ENCODE measurements around the gene KASH5.

KASH5 gene, protein sequence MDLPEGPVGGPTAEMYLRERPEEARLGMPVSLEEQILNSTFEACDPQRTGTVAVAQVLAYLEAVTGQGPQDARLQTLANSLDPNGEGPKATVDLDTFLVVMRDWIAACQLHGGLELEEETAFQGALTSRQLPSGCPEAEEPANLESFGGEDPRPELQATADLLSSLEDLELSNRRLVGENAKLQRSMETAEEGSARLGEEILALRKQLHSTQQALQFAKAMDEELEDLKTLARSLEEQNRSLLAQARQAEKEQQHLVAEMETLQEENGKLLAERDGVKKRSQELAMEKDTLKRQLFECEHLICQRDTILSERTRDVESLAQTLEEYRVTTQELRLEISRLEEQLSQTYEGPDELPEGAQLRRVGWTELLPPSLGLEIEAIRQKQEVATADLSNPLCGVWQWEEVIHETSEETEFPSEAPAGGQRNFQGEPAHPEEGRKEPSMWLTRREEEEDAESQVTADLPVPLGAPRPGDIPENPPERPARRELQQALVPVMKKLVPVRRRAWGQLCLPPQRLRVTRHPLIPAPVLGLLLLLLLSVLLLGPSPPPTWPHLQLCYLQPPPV

DNA sequence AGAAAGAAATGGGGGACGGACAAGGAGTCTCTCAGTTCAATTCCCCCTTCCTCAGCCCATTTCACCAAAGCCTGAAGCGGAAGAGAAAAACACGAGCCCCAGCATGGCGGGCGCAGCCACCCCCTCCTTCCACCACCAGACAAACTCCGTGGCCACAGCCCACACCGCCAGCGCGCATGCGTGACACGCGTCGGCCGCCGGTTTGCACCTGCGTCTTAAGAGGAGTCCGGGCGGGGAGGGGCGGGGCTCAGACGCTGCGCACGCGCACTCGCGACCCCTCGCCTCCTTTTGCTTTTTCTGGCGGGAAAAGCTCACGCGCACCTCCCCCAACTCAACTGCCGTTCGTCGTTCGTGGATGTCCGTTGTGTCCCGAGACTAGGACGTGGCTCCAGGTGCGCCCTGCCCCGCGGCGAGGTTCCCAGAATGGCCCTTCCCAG is at the start of gene KASH5:
Gene KASH5 (plus strand): TSS at position 314 of the 437 bp plus-strand sequence. CDS start 2,635 bp downstream, outside the sequence.
- DNase-seq (ENCODE audit: low read depth): no peak

DNA sequence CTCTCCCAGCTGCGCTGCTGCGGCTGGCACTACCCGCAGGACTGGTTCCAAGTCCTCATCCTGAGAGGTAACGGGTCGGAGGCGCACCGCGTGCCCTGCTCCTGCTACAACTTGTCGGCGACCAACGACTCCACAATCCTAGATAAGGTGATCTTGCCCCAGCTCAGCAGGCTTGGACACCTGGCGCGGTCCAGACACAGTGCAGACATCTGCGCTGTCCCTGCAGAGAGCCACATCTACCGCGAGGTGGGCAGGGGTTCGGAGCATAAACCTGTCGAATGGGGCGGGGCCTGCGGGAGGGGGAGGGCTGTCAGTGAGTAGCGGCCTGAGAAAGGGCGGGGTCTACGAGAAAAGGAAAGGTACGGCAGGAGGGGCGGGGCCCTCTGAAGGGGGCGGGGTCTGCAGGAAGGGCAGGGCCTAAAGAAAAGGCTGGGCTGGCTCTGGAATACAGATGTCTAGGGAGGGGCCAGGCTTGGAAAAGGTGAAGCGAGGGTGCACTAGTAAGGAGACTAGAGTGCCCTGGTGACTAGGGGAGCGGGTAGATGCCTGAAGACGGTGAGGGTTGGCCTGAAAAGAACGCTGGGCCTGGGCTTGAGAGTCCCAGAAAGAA is 49.3 kb upstream of the KASH5 start:
- DNase-seq (ENCODE audit: low read depth): peak; percentile 30

DNA sequence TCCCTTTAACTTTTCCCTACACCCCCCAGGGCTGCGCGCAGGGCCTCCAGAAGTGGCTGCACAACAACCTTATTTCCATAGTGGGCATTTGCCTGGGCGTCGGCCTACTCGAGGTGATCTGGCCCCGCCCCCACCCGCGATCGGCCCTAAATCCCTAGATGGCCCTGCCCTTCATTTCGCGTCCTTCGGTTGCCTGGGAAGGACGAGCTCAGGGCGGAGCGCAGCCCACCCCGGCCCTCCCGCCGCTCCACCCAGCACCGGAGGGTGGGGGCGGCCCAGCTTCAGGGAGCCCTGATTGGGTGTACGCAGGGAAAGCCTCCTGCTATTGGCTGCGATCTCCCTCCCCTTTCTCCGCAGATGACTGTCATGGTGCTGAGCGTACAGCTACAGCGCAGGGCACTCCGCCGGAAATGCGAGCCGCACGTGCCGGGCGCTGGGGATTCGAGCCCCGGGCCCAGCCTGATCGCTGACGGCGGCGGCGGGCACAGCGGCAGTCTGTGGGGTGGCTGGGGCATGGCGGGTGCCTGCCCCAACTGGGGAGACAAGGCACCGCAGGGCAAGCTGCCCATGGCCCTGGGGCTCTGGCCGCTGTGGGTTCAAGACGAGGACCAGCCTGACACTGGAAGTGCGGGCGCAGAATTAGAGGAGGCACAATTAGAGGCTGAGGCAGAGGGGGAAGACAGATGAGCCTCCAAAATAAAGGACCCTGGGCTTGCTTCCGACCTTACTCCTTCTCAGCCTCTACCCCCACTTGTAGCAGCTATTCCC is 48.6 kb upstream of the KASH5 start:
- no peak for DNase-seq (ENCODE audit: low read depth)

DNA sequence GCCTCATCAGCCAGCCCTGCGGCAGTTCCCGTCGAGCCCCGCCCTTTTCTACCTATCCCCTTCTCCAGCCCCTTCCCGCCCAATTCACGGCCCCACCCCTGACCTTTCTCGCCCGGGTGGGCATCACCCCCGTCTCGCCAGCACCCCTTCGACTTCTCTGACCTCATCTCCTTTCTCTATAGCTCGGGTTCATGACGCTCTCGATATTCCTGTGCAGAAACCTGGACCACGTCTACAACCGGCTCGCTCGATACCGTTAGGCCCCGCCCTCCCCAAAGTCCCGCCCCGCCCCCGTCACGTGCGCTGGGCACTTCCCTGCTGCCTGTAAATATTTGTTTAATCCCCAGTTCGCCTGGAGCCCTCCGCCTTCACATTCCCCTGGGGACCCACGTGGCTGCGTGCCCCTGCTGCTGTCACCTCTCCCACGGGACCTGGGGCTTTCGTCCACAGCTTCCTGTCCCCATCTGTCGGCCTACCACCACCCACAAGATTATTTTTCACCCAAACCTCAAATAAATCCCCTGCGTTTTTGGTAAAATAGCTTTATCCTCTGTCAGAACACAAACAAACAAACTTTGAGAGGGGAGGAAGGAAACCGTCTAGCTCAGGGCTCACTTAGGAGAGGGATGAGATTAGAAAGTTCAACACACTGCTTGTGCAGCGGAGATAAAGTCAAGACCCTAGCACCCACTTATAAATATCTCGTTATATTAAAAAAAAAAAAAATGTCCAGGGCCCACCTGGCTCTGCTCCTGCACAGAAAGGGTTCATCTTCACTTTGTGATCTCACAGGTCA is 47.8 kb upstream of the KASH5 start:
- DNase-seq (ENCODE audit: low read depth): no peak

DNA sequence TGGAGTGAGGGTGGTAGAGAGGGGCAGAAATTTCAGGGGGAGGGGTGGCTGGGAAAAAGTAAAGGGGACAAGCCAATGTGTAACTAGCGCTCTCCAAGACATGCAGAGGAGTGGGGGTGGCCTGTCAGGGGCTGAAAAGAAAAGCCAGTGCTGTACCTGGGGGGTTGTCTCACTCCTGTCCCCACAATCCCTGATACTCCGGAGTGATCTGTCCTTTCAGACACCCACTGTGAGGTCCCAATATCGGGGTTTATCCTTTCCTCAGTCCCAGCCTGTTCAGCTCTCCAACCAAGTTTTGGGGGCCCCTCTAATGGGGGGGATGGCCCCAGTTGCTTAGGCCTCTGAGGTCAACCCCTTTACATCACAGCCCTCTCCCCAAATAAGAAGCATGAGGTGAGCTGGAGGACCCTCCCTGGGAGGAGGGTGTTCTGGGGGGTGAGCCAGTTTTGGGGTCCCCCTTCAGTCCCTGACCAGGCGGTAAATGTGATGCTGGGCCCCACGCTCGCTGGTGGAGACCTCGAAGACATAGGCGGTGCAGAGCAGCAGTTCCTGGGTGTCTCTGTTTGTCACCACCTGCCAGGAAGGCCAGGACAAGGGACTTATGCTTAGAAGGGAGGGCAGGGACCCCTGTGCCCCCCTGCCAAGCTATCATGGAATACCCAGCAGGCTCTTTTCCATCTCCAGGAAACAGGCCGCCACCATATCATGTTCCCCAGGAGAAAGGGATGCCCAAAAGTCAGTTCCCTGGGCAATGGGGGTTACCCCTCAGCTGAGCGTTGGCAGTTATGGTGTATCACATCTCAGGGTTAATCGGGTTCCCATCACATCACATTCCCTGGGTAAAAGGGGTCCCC is 47.0 kb upstream of the KASH5 start:
- no peak for DNase-seq (ENCODE audit: low read depth)

DNA sequence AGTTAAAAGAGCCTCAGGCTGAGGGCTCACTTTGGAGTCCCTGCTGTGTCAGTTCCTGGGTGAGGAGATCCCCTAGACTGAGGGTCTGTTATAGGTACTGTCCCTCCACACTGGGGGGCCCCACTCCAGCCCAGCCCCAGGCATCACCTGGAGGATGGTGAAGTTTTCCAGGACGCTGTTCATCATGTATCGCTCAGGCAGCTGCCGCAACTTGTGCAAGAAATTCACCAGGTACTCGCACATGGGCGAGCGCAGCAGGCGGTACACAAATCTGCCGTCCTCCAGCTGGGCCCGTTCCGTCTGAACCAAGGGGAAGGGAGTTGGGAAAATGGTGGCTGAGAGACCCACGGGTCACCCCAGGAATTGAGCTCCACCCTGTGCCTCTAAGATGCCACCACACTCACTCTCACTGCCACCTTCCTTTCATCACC is 45.7 kb upstream of the KASH5 start:
- no peak for DNase-seq (ENCODE audit: low read depth)

DNA sequence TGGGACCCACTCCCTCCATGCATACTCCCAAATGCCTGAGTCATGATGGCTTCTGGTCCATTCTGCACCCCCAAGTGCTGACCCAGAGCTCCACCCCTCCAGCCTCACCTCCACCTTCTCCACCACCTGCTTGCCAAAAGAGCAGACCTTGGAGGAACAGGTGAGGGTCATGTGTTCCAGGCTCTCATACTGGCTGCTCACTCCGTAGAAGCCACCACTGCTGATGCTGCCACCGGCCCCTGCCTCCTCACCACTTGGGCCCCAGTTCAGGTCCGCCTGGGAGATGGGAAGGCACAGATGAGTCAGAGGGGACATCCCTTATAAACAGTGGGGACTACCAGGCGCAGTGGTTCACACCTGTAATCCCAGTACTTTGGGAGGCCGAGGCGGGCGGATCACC is 44.9 kb upstream of the KASH5 start:
- DNase-seq (ENCODE audit: low read depth): no peak

DNA sequence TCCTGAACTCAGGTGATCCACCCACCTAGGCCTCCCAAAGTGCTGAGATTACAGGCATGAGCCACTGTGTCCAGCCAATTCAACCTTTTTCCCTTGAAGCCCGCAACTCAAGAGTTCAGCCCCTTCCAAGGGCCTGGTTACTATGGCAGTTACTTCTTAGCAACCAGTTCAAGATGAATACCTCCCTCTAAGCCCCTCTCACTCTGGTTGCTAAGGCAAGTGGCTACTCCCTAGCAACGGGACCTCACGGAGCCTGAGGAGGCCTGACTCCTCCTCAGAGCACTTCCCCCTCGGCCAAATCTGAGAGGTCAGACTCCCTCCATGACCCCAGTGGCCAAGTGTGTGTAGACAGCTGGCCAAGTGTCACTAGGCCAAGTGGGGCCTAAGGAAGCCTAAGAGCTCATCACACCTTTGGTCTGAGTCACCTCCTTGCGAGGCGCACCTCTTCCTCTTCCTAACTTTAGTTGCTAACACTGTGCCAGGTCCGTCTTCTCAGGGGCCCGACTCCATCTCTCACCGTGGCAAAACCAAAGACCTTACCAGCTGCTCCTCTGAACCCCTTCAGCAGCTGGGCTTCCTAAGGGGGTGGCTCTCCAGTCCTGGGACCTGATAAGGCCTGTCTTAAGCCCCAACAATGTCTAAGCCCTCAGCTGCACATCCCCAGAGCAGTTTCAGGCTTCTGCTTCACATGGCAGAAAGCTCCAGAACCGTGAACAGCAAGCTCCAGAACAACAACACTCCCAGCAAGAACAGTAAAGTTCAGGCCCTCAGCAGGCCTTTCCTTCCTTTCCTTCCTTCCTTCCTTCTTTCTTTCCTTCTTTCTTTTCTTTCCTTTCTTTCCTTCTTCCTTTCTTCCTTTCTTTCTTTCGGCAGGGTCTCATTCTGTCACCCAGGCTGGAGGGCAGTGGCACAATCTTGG is 43.3 kb upstream of the KASH5 start:
- DNase-seq (ENCODE audit: low read depth): no peak

DNA sequence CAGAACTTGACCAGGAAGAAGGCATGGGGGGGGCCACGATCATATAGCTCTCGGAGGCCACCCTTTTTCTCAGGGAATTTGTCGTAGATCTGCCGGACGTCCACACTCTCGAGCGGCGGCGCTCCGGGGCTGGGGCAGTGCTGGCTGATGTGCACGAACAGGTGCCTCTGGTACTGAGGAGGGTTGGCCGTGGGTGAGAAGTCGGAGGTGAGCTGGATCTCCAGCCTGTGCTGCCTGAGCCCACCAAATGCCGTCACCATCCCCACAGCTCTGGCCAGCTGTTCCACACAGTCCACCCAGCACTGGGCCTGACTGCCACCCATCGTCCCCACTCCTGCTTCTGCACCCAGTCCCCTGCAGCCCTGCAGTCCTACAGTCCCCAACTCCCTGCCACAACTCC is 40.9 kb upstream of the KASH5 start:
- DNase-seq (ENCODE audit: low read depth): no peak

DNA sequence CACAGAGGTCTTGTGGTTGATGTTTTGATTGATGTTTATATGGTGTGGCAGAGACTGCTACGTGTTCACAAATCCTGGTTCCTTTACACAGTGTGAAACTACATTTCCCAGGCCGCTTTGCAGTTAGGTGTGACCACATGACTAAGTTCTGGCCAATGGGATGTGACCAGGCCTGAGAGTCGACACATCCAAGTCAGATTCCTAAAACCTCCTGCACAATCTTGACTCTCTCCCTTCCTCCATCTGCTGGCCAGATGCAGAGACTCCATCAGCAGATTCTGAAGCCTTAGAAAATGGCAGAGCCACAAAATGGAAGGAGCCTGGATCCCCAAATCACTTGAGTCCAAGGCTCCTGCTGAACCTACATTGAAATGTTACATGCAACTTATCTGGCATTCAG is 40.2 kb upstream of the KASH5 start:
- DNase-seq (ENCODE audit: low read depth): peak; percentile 77

DNA sequence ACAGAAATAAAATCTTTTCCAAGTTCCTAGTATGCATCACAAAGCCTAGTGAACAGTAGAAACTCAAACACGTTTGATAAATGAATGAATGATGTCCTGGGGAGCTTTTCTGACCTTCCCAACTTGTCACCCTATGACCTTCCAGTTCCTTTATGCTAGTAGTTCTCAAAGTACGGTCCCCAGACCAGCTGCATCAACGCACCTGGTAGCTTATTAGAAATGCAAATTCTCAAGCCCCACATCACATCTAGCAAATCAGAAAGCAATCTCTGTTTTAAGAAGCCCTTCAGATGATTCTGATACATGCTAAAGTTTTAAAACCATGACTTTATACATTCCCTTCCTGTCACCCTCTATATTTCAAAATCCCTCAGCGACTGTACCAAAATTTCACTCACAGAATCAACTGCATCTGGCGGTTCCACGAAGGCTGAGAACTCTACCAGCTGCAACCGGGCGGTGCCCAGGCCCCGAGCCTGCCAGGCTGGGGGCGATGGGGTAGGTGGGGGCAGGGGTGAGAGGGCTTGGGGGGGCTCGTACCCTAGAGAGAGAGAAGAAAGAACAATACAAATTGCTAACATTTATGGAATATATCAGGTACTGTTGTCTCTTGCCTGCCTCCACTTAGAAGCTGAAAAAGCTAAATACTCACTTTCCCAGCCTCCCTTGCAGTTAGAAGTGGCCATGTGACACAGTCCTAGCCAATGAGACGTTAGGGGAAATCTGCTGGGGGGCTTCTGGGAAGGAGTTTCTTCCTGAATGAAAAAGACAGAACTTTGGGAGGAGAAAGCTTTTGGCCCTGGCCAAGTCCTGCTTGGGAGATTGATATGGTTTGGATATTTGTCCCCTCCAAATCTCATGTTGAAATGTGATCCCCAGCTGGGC is 39.5 kb upstream of the KASH5 start:
- DNase-seq (ENCODE audit: low read depth): no peak

DNA sequence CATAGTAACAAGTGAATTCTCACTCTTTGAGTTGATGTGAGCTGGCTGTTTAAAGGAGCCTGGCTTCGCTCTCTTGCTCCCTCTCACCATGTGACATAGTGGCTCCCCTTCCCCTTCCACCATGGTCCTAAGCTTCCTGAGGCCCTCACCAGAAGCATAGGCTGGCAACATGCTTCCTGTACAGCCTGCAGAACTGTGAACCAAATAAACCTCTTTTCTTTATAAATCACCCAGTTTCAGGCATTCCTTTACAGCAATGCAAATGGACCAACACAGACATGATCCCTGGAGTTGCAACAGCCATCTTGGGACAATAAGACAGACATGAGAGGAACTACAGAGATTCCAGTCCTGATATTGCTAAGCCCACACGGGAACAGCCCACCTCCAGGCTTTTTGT is 38.5 kb upstream of the KASH5 start:
- no peak for DNase-seq (ENCODE audit: low read depth)

DNA sequence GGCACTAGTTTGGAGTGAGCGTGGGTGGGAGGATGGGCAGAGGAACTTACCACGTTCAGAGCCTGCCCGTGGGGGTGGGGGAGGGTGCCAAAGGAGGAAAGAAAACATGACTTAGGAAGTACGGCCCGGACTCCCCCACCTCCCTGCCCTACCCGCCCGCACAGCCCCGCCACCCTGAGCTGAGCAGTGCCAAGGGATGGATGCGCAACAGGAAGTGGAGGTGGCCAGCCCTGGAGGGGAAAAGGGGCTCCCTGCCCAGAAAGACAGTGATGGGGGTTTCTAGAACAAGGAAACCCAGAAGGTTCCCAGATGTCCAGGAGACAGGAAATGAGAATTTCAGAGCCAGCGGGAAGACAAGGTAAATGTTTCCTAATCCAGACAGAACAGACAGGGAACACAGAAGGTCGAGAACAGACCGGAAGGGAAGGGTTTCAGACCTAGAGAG is 32.1 kb upstream of the KASH5 start:
- no peak for DNase-seq (ENCODE audit: low read depth)

DNA sequence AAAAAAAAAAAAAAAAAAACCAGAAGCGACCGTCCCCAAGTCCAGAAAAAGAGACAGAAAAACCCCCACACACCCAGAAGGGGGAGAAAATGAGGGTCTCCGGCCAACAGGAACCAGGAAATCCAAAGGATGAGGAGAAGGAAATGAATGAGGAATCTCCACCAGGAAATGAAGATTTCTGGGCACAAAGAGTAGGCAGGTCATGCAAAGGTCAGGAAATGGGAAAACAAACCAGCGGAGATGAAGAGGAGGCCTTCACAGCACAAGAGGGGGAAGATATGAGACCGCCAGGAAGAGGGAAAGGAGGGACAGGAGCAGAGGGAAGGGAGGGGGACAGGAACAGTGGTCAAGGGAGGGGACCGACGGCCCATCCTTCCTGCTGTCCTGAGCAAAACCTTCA is 31.7 kb upstream of the KASH5 start:
- DNase-seq (ENCODE audit: low read depth): no peak

DNA sequence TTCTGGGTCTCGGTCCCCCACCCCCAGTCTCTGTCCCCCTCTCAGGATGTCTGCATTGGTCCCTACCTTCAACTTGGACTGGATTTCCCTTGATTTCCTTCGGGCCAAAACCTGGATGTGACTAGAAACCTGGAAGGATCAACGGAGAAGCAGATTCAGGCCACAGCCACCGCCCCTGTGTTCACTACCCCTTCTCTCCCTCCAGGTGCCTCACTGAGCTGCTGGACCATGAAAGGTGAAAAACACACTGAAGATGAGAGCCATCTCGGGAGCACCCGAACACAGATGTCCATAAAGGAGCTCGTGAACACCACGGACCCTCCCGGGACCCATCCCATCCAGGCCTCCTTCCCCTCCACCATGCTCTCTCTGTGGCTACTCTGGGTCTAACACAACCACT is 30.9 kb upstream of the KASH5 start:
- no peak for DNase-seq (ENCODE audit: low read depth)

DNA sequence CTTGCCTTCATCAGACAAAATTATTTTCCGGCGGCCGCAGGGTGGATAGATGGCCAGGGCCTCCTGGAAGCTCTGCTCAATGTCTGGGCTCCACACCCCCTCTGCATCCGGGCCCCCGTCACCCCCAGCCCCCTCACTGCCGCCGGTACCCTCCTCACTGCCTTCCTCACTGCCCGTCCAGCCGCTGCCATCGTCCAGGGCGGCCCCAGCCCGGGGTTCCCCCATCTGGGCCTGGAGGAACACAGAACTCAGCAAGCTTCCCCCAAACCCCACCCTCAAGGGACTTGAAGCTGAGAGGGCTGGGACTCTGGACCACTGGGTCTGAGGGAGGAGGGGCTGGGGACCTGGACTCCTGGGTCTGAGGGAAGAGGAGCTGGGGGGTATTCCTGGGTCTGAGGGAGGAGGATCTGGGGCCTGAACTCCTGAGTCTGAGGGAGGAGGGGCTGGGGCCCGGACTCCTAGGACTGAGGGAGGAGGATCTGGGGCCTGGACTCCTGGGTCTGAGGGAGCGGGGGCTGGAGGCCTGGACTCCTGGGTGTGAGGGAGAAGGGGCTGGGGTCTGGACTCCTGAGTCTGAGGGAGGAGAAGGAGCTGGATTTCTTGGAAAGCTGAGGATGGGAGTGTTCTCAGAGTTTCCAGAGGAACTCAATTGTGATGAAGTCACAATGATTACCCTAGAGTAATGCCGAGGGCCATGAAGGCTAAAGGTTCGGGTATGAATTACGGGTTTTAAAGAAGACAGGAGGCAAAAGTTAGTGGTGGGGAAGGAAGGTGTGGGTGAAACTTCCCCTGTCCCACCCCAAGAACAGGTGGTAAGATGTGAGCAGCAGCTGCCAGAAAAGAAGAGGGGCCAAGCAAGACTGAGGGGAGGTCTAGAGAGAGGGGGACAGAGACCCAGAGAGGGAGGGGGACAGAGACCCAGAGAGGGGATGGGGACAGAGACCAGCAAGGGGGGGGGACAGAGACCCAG is 27.9 kb upstream of the KASH5 start:
- DNase-seq (ENCODE audit: low read depth): no peak

DNA sequence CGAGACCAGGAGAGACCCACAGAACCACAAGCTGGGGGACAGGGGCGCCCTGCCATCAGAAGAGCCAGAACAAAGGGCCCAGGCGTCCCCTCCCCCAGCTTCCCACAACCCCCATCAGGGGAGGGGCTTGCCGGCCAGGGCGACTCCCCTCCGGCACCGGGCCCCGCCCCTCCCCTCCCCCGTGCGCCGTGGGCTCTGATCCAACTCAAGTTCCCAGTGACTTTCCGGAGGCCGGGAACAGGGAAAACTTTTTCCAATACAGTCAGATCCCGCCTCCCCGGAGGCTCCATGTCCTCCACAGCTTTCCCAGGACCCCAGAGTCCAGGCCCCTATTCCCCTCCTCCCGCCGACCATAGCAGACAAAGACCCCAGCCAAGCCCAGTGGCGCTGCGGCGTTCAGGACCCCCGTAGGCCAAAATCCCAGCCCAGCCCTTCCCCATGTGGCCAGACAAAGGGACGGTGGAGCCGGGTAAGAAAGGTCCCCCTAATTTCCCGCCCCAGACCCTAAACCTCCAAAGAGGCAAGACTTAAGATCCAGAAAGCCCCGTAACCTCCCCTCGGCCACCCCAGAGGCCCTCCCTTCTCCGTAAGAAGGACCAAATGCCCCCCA is 26.5 kb upstream of the KASH5 start:
- DNase-seq (ENCODE audit: low read depth): peak; percentile 63
